Nephron (organoid): ENCODE measurements around the gene MUC20.

Experiments used
- H3K27ac Mint-ChIP-seq, 3 experiments: 2 replicates each; pipeline ENCODE4 v1.8.0; 2020; ENCODE audit warnings: mixed read lengths in 3 of 3, mild to moderate bottlenecking in 2 of 3, moderate library complexity in 1 of 3
- H3K27me3 Mint-ChIP-seq: 2 replicates; pipeline ENCODE4 v1.8.0; 2021; ENCODE audit warnings: low read depth, mild to moderate bottlenecking, moderate library complexity, mixed read lengths
- H3K36me3 Mint-ChIP-seq: 2 replicates; pipeline ENCODE4 v1.8.0; 2020; ENCODE audit warnings: low read depth, mixed read lengths
- H3K4me1 Mint-ChIP-seq: 2 replicates; pipeline ENCODE4 v1.8.0; 2020; ENCODE audit warnings: mixed read lengths
- H3K4me3 Mint-ChIP-seq, 3 experiments: 2 replicates each; pipeline ENCODE4 v1.8.0; 2020; ENCODE audit warnings: mild to moderate bottlenecking in 3 of 3, mixed read lengths in 3 of 3, moderate library complexity in 2 of 3
- H3K9me3 Mint-ChIP-seq: 2 replicates; pipeline ENCODE4 v1.8.0; 2020; ENCODE audit warnings: mixed read lengths
- CTCF ChIP-seq, 3 experiments: fragments of 200-600 bp; sonication (generic); IDR thresholded peaks; one replicate each; pipeline ENCODE4 v1.5.0; 2021; ENCODE audit warnings: antibody characterized with exemption in 3 of 3; ENCODE audit not compliant: unreplicated experiment in 3 of 3

Gene MUC20

DNA sequence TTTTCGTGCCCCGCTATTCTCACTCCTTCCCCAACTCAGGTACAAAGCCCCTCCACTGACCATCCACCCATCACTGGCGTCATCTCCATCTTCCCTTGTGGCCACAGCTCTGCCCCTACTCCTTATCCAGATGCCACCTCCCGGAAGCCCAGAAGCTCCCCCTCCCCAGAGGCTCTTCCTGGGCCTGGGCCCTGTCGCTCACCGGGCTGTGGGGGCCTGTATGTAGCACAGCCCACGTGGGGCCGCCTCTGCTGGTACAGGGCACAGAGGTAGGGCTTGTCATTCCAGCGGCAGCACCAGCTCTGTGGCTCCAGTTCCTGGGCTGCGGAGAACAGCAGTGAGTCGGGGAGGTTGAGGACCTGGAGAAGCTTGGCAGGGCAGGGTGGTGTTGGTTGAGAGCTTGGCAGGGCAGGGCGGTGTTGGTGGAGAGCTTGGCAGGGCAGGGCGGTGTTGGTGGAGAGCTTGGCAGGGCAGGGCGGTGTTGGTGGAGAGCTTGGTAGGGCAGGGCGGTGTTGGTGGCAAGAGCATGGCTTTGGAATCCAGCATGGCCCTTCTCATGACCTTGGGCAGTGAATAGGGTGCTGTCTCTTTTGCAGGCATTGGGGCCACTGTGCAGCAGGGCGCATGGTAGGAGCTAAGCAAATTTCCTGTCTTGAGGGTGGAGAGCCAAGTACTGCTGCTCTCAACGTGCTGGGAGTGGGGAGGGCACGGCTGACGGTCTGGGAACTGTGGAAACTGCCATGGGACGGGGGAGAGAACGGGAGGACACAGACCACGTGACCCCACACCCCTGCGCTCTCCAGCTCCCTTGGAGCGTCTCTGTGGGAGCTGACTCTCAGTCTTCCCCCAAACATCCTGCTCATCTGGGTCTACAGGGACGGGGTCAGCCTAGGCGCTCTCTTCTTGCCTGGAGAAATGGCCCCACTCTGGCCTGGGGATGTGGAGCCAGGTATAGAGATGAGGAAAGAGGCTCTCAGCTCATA is 43.4 kb downstream of the MUC20 start:
- H3K27me3 Mint-ChIP-seq: peaks cover 21% of the 10 kb centered on the region
- H3K36me3 Mint-ChIP-seq: no peaks in the 10 kb centered on the region
- peaks cover 3% of the 10 kb centered on the region for H3K9me3 Mint-ChIP-seq
- H3K4me3 Mint-ChIP-seq: no peak overlapping the region
- H3K27ac Mint-ChIP-seq: no peak overlapping the region
- H3K4me1 Mint-ChIP-seq: peaks cover 20% of the 10 kb centered on the region
- TF ChIP-seq CTCF (IDR thresholded peaks at IDR 0.05; ENCODE audit: unreplicated experiment in 3 of 3): no peak

DNA sequence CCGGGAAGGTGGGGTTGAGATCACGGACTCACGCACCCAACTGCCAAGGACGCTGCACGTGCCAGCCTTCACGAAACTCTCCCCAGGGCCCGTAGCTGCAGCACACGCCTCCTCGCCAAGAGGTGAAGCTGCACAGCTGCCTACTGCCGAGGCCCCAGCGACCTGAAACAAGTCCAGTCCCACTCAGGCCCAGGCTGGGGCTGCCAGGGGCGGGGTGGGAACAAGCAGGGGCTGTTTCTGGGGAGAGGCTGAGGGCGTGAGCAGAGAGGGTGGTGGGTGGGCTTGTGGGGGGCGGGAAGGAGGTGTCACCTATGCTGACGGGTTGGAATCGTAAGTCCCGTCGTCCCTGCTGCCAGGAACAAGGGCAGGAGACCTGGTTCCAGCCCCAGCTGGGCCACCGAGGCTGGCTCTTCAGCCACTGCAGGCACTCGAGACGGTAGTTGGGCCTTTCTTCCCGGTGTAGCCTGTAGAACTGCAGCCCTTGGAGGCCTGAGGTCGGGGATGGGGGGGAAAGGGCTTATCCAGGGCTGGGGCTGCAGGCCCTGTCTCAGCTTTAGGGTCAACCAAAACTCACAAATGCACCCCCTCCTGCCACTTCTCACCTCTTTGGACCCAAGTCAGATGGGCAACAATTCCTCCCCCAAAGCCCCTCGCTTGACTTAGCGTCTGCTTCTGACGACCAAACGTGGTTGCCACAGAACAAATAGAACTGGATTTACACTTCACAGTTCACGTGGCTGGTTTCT is 44.4 kb downstream of the MUC20 start:
- no peak for TF ChIP-seq CTCF (IDR thresholded peaks at IDR 0.05; ENCODE audit: unreplicated experiment in 3 of 3)
- peak overlapping the region in 1 of 3 experiments; percentile 33 for H3K27ac Mint-ChIP-seq
- H3K36me3 Mint-ChIP-seq: no peaks in the 10 kb centered on the region
- peaks cover 17% of the 10 kb centered on the region for H3K4me1 Mint-ChIP-seq
- H3K4me3 Mint-ChIP-seq: no peak overlapping the region
- H3K9me3 Mint-ChIP-seq: no peaks in the 10 kb centered on the region
- peaks cover 19% of the 10 kb centered on the region for H3K27me3 Mint-ChIP-seq

DNA sequence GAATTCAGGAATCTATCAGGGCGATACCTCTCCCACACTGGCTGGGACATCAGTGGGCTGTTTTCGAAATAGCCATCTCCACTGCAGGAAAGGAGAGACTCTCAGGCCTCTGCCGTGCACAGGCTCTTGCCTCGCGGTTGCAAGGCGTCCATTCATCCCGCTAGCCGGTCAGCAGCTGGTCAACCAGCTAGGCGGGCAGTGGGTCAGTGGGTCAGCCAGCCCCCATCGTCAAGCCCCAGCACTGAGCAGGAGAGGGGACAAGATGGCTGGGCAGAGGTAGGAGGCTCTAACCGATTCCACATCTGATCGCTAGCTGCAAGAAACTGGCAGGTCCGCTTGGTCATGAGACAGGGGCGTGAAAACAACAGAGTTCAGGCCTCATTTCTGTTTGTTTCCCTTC is 45.9 kb downstream of the MUC20 start:
- Mint-ChIP-seq H3K36me3 (no peaks in the 10 kb centered on the region), H3K27me3 (peaks cover 9% of the 10 kb centered on the region), H3K9me3 (no peaks in the 10 kb centered on the region), H3K4me1 (peaks cover 11% of the 10 kb centered on the region), H3K27ac (no peak overlapping the region), H3K4me3 (no peak overlapping the region)
- TF ChIP-seq CTCF (IDR thresholded peaks at IDR 0.05; ENCODE audit: unreplicated experiment in 3 of 3): no peak

DNA sequence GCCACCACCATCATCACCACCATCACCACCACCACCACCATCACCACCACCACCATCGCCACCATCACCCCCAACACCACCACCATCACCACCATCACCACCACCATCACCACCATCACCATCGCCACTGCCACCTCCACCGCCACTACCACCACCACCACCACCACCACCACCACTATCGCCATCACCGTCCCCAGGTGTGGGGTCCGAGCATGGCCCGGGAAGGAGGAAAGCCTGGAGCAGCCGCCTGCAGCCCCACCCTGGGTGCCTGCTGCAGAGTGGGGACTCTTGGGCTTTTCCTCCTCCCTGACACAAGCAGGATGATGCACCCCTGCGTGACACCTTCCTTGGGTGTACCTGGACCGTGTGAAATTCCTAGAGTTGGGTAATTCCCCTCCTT is 47.0 kb downstream of the MUC20 start:
- H3K9me3 Mint-ChIP-seq: no peaks in the 10 kb centered on the region
- TF ChIP-seq CTCF (IDR thresholded peaks at IDR 0.05; ENCODE audit: unreplicated experiment in 3 of 3): no peak
- peaks cover 11% of the 10 kb centered on the region for H3K4me1 Mint-ChIP-seq
- H3K36me3 Mint-ChIP-seq: no peaks in the 10 kb centered on the region
- no peak overlapping the region for H3K27ac Mint-ChIP-seq
- H3K4me3 Mint-ChIP-seq: no peak overlapping the region
- peaks cover 9% of the 10 kb centered on the region for H3K27me3 Mint-ChIP-seq

GRCh38 chr3:195768414-195768813 is 47.6 kb downstream of the MUC20 start:
- Mint-ChIP-seq H3K36me3 (no peaks in the 10 kb centered on the region), H3K27me3 (peaks cover 9% of the 10 kb centered on the region), H3K27ac (no peak overlapping the region), H3K4me1 (peaks cover 6% of the 10 kb centered on the region), H3K9me3 (no peaks in the 10 kb centered on the region), H3K4me3 (no peak overlapping the region)
- TF ChIP-seq CTCF (IDR thresholded peaks at IDR 0.05; ENCODE audit: unreplicated experiment in 3 of 3): no peak
